Hepatocyte (in vitro differentiated cells): ENCODE measurements around the gene MYOD1. TPM values are rescaled to one million over a fixed set of nuclear protein-coding genes. Genes with fewer than 3 reads are reported as not detected.

Experiments
- DNase-seq: peaks from one replicate; pipeline ENCODE4 v3.0.0-alpha.2; 2016; ENCODE audit warnings: low spot score
- H2AFZ ChIP-seq: fragments of 200-600 bp; sonication (generic); 2 replicates; pipeline ENCODE4 v1.6.0; 2016; ENCODE audit warnings: antibody characterized with exemption, mild to moderate bottlenecking
- H3K27ac ChIP-seq: fragments of 200-600 bp; sonication (generic); 2 replicates; pipeline ENCODE4 v1.5.1; 2016; ENCODE audit warnings: mild to moderate bottlenecking
- H3K27me3 ChIP-seq: fragments of 200-600 bp; sonication (generic); 2 replicates; pipeline ENCODE4 v1.6.1; 2016
- H3K36me3 ChIP-seq: fragments of 200-600 bp; sonication (generic); replicated peaks from 2 replicates; pipeline ENCODE4 v1.5.1; 2016; ENCODE audit warnings: low read depth; ENCODE audit not compliant: insufficient read depth
- H3K4me1 ChIP-seq: fragments of 200-600 bp; sonication (generic); 2 replicates; pipeline ENCODE4 v1.5.1; 2016; ENCODE audit warnings: mild to moderate bottlenecking, moderate library complexity; ENCODE audit not compliant: insufficient read depth
- H3K4me2 ChIP-seq: fragments of 200-600 bp; sonication (generic); 2 replicates; pipeline ENCODE4 v1.6.0; 2016
- H3K4me3 ChIP-seq: fragments of 200-600 bp; sonication (generic); 2 replicates; pipeline ENCODE4 v1.5.1; 2016; ENCODE audit warnings: mild to moderate bottlenecking
- H3K79me2 ChIP-seq: fragments of 200-600 bp; sonication (generic); 2 replicates; pipeline ENCODE4 v1.6.0; 2017; ENCODE audit warnings: mild to moderate bottlenecking
- H3K9me2 ChIP-seq: fragments of 200-600 bp; sonication (generic); replicated peaks from 2 replicates; pipeline ENCODE4 v1.6.0; 2017; ENCODE audit warnings: mild to moderate bottlenecking; ENCODE audit not compliant: insufficient read depth
- H3K9me3 ChIP-seq: fragments of 200-600 bp; sonication (generic); 2 replicates; pipeline ENCODE4 v1.5.1; 2016; ENCODE audit warnings: low read depth, mild to moderate bottlenecking
- H4K20me1 ChIP-seq: fragments of 200-600 bp; sonication (generic); 2 replicates; pipeline ENCODE4 v1.6.0; 2016; ENCODE audit warnings: mild to moderate bottlenecking; ENCODE audit not compliant: insufficient read depth, poor library complexity, severe bottlenecking
- EZH2 ChIP-seq: fragments of 200-600 bp; sonication (generic); IDR thresholded peaks from 2 replicates; pipeline ENCODE4 v1.6.1; 2016; ENCODE audit warnings: antibody characterized with exemption, mild to moderate bottlenecking, borderline replicate concordance
- EZH2phosphoT487 ChIP-seq: fragments of 200-600 bp; sonication (generic); IDR thresholded peaks from one replicate; pipeline ENCODE4 v1.6.1; 2018; ENCODE audit warnings: antibody characterized with exemption, mild to moderate bottlenecking, low read depth, moderate library complexity; ENCODE audit not compliant: unreplicated experiment, severe bottlenecking
- WGBS: methylation state at CpG from one replicate; pipeline ENCODE4 v1.1.6; 2016; ENCODE audit warnings: low lambda C conversion rate; ENCODE audit errors: missing lambda C conversion rate; 5-methylcytosine and 5-hydroxymethylcytosine counted together
- polyA plus RNA-seq: library from polyadenylated mRNA; unstranded; fragments of >200 nt; fragmentation: Nextera tagmentation; extraction: Ambion mirVana; gene quantifications from 2 replicates; pipeline ENCODE4 v1.2.1, GENCODE V29; 2016
- total RNA-seq: library from RNA; depleted of rRNA; stranded (reverse); fragments of >200 nt; gene quantifications from 2 replicates; pipeline ENCODE4 v1.2.3, GENCODE V29; 2014
- TF ChIP-seq, protein P1 (sequence below): fragments of 200-600 bp; sonication (generic); IDR thresholded peaks from 2 replicates; pipeline ENCODE4 v1.5.1; 2016; ENCODE audit warnings: antibody characterized with exemption, mild to moderate bottlenecking; ENCODE audit not compliant: poor library complexity

The MYOD1 gene
- total and polyA plus RNA-seq, 2 experiments from 2014 or later = not detected

DNA sequence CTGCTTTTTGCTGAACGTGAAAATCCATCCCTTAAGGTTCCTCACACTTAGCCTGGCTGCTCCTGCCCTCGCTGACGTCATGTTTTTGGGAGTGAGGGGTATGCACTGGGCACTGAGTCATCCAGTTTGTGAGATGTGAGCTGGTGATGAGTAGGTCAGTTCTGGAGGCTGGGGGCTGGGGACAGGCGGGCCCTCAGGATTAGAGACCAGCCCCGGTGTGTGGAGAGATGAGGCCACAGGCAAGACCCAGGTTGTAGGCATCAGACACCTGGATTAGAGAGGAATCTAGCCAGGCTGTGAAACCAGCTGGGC lies 24.4 kb downstream of the MYOD1 start:
- H3K27me3 ChIP-seq = peaks cover 18% of the 10 kb centered on the region
- H3K36me3 ChIP-seq = no peaks in the 10 kb centered on the region
- 76% methylated on average over 5 of the region's 5 CpGs for WGBS
- H3K27ac ChIP-seq = no peak overlapping the region
- H3K4me2 ChIP-seq = no peak overlapping the region
- DNase-seq = no peak
- no peaks in the 10 kb centered on the region for H3K4me1 ChIP-seq
- no peaks in the 10 kb centered on the region for H3K9me3 ChIP-seq
- no peak overlapping the region for H2AFZ ChIP-seq
- TF ChIP-seq EZH2 (no peak), EZH2phosphoT487 (no peak)
- TF ChIP-seq, protein P1, sequence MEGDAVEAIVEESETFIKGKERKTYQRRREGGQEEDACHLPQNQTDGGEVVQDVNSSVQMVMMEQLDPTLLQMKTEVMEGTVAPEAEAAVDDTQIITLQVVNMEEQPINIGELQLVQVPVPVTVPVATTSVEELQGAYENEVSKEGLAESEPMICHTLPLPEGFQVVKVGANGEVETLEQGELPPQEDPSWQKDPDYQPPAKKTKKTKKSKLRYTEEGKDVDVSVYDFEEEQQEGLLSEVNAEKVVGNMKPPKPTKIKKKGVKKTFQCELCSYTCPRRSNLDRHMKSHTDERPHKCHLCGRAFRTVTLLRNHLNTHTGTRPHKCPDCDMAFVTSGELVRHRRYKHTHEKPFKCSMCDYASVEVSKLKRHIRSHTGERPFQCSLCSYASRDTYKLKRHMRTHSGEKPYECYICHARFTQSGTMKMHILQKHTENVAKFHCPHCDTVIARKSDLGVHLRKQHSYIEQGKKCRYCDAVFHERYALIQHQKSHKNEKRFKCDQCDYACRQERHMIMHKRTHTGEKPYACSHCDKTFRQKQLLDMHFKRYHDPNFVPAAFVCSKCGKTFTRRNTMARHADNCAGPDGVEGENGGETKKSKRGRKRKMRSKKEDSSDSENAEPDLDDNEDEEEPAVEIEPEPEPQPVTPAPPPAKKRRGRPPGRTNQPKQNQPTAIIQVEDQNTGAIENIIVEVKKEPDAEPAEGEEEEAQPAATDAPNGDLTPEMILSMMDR = no peak
- no peaks in the 10 kb centered on the region for H4K20me1 ChIP-seq
- no peaks in the 10 kb centered on the region for H3K79me2 ChIP-seq
- H3K9me2 ChIP-seq = no peaks in the 10 kb centered on the region
- H3K4me3 ChIP-seq = no peak overlapping the region

DNA sequence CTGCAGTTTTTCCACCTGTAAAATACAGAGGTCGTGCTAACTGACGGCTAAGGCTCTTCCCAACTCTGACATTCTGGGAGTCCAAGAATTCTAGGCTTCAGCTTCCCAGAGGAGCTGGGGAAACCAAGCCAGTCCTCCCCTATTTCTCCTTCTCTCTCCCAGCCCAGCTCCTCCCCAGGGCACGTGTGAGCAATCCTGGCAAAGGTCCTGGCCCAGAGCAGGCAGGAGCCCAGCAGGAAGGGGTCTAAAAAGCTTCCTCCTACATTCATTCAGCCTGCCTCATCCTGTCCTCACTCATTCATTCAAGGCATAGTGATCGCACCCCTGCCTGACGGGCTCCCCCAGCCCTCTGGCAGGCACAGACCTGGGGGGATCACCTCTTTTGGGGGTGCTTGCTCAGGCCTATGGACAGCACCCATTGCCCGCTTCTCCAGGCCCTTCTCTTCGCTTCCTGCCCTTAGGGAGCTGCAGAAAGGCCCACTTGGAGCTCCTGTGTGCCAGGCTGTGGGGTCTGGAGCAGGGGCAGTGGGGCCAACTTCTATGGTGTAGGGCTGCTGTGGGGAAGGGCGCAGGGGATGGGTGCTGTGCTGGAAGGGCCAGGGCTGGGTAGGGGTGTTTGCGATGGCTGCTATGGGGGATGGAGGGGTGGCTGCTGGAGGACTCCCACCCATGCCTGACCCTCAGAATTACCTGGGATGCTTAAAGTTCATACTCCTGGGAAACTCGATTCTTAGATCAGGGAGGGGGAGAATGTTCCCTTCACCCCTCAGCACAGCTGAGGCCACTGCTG lies 25.0 kb downstream of the MYOD1 start:
- Histone ChIP-seq H4K20me1 (no peaks in the 10 kb centered on the region), H3K4me2 (no peak overlapping the region), H3K36me3 (no peaks in the 10 kb centered on the region), H3K27ac (no peak overlapping the region), H3K9me3 (no peaks in the 10 kb centered on the region), H3K79me2 (no peaks in the 10 kb centered on the region), H3K4me1 (no peaks in the 10 kb centered on the region), H2AFZ (no peak overlapping the region), H3K9me2 (no peaks in the 10 kb centered on the region), H3K27me3 (peaks cover 12% of the 10 kb centered on the region), H3K4me3 (no peak overlapping the region)
- TF ChIP-seq EZH2 = no peak
- TF ChIP-seq, protein P1 = no peak
- TF ChIP-seq EZH2phosphoT487 = no peak
- no peak for DNase-seq
- WGBS = 79% methylated on average over 9 of the region's 10 CpGs

DNA sequence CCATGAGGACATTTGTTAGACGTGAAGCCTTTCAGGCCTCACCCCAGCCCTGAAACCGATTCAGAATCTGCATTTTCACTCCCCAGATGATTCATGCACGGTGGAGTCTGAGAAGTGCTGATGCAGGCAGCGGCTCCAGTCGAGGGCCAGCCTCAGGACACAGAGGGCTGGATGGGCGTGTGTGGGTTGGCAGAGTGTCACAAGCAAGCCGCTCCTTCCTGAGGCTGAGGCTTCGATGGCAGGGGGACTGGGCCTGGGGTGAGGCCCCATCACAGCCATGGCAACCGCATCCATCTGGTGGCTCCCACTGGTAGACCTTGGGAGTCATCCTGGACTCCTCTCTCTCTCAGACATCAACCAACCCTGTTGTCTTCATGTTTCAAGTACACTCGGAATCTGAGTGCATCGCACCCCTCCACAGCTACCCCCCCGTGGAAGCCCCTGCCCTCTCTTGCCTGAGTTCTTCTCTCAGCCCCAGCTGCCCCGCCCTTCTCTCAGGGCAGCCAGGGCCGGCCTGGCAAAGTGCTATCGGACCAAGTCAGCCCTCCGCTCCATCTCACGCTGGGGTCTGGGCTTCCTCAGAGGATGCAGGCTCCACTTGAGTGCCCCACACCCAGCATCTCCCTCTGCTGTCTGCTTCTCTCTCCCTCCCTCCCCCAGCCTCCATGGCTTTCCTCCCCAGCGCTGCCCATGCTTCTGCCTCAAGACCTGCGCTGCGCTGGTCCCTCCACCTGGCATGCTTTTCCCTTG lies 25.8 kb downstream of the MYOD1 start:
- Histone ChIP-seq H3K79me2 (no peaks in the 10 kb centered on the region), H3K27me3 (peaks cover 3% of the 10 kb centered on the region), H3K9me2 (no peaks in the 10 kb centered on the region), H3K4me3 (no peak overlapping the region), H3K27ac (no peak overlapping the region), H4K20me1 (no peaks in the 10 kb centered on the region), H3K4me2 (no peak overlapping the region), H3K9me3 (no peaks in the 10 kb centered on the region), H2AFZ (no peak overlapping the region), H3K36me3 (no peaks in the 10 kb centered on the region), H3K4me1 (no peaks in the 10 kb centered on the region)
- 89% methylated on average over 20 of the region's 20 CpGs for WGBS
- TF ChIP-seq, protein P1 = no peak
- no peak for TF ChIP-seq EZH2phosphoT487
- TF ChIP-seq EZH2 = no peak
- DNase-seq = no peak
